KMS-11 (cell line): ENCODE results near the gene DEFB124.
"Not testable (repeated sequence)": the region's sequence is repeated elsewhere in the genome, so short reads cannot be mapped to it uniquely, and the experiment has no call there.

Experiments used
- H2AFZ ChIP-seq: fragments of 200-600 bp; sonication (generic); 2 replicates; pipeline ENCODE4 v1.6.1; 2016; ENCODE audit warnings: antibody characterized with exemption, mixed run types, low read depth
- H3K27ac ChIP-seq: fragments of 200-600 bp; sonication (generic); 2 replicates; pipeline ENCODE4 v1.6.1; 2016; ENCODE audit warnings: mild to moderate bottlenecking, mixed run types
- H3K27me3 ChIP-seq: fragments of 200-600 bp; sonication (generic); 2 replicates; pipeline ENCODE4 v1.6.1; 2017; ENCODE audit warnings: mild to moderate bottlenecking, low read depth, mixed run types, moderate library complexity; ENCODE audit not compliant: insufficient read depth
- H3K36me3 ChIP-seq: fragments of 200-600 bp; sonication (generic); 2 replicates; pipeline ENCODE4 v1.6.1; 2017; ENCODE audit warnings: mild to moderate bottlenecking, mixed run types; ENCODE audit not compliant: insufficient read depth
- H3K4me1 ChIP-seq: fragments of 200-600 bp; sonication (generic); 2 replicates; pipeline ENCODE4 v1.6.1; 2016; ENCODE audit warnings: mild to moderate bottlenecking, low read depth, mixed run types; ENCODE audit not compliant: poor library complexity, severe bottlenecking
- H3K4me2 ChIP-seq: fragments of 200-600 bp; sonication (generic); 2 replicates; pipeline ENCODE4 v1.7.0; 2016; ENCODE audit warnings: mild to moderate bottlenecking, mixed run types
- H3K4me3 ChIP-seq: fragments of 200-600 bp; sonication (generic); IDR thresholded peaks from 2 replicates; pipeline ENCODE4 v1.6.1; 2017; ENCODE audit warnings: low read depth, low read length, mixed read lengths; ENCODE audit not compliant: insufficient read depth
- H3K79me2 ChIP-seq: fragments of 200-600 bp; sonication (generic); 2 replicates; pipeline ENCODE4 v1.6.1; 2016; ENCODE audit warnings: low read depth, mixed run types; ENCODE audit not compliant: insufficient read depth
- H3K9ac ChIP-seq: fragments of 200-600 bp; sonication (generic); 2 replicates; pipeline ENCODE4 v1.6.1; 2016; ENCODE audit warnings: mild to moderate bottlenecking, mixed run types
- H4K20me1 ChIP-seq: fragments of 200-600 bp; sonication (generic); 2 replicates; pipeline ENCODE4 v1.6.1; 2016; ENCODE audit warnings: mild to moderate bottlenecking, mixed run types; ENCODE audit not compliant: insufficient read depth
- TF ChIP-seq, protein P1 (sequence below): fragments of 200-600 bp; sonication (generic); conservative IDR thresholded peaks from 2 replicates; pipeline ENCODE4 v1.6.1; 2017; ENCODE audit warnings: low read depth, mild to moderate bottlenecking, antibody characterized with exemption, low read length, moderate library complexity, mixed read lengths

DEFB124 gene

DNA sequence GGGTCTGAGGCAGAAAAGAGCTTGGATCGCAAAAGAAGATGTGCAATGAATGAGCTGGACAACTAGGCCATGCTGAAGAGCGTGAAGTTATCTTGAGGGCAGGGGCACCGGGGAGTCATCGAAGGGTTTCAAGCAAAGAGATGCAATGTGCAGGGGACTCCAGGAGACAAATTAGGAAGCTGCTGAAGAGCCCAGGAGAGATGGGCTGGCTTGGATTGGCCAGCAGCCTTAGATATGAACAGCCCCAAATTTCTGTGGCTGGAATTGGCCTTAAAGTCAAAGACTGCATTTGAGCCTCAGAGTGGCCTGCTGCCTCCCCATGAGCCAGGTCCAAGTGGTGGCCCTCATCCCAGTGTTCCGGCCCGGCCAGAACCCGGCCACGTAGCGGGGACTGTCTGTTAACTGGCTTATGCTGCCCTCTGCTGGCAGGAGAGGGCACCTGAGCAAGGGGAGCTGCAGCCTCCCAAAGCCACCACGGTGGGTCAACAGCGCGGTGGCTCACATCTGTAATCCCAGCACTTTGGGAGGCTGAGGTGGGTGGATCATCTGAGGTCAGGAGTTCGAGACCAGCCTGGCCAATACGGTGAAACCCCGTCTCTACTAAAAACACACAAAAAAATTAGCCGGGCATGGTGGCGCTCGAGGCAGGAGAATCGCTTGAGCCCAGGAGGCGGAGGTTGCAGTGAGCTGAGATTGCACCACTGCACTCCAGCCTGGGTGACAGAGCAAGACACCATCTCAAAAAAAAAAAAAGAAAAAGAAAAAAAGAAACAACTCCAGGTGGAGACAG is 28.2 kb upstream of the DEFB124 start:
- not testable (repeated sequence) for H3K36me3 ChIP-seq, H3K79me2 ChIP-seq, H3K9ac ChIP-seq, H3K4me1 ChIP-seq, H3K27me3 ChIP-seq, H4K20me1 ChIP-seq, H3K4me3 ChIP-seq, H3K27ac ChIP-seq
- Histone ChIP-seq H2AFZ (peak overlapping the region; percentile 56; the same call in 1 of the 2 replicates), H3K4me2 (0 out of 2 replicates have a peak overlapping the region, but pooled peaks have one; percentile 3)
- TF ChIP-seq, protein P1, sequence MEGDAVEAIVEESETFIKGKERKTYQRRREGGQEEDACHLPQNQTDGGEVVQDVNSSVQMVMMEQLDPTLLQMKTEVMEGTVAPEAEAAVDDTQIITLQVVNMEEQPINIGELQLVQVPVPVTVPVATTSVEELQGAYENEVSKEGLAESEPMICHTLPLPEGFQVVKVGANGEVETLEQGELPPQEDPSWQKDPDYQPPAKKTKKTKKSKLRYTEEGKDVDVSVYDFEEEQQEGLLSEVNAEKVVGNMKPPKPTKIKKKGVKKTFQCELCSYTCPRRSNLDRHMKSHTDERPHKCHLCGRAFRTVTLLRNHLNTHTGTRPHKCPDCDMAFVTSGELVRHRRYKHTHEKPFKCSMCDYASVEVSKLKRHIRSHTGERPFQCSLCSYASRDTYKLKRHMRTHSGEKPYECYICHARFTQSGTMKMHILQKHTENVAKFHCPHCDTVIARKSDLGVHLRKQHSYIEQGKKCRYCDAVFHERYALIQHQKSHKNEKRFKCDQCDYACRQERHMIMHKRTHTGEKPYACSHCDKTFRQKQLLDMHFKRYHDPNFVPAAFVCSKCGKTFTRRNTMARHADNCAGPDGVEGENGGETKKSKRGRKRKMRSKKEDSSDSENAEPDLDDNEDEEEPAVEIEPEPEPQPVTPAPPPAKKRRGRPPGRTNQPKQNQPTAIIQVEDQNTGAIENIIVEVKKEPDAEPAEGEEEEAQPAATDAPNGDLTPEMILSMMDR = peak; percentile 84

DNA sequence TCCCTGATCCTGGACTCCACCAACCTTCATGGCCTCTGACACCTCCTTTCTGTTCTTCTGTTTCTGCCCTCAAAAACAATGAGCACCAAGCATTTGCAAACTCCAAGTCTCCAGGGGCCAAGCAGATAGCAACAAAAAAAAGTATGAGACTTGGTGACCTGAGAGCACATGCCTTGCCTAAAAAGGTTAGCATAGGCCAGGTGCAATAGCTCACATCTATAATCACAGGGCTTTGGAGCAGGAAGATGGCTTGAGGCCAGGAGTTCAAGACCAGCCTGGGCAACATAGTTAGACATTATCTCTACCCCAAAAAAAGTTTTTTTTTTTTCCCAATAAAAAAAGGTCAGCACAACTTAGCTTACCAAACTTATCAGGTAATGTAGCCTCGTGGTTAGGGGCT is 25.6 kb upstream of the DEFB124 start:
- TF ChIP-seq, protein P1 = no peak
- H3K27ac ChIP-seq = no peak overlapping the region
- no peak overlapping the region for H3K9ac ChIP-seq
- H3K36me3 ChIP-seq = no peaks in the 10 kb centered on the region
- H3K4me1 ChIP-seq = no peaks in the 10 kb centered on the region
- no peaks in the 10 kb centered on the region for H3K79me2 ChIP-seq
- H2AFZ ChIP-seq = no peak overlapping the region
- H3K27me3 ChIP-seq = no peaks in the 10 kb centered on the region
- no peak overlapping the region for H3K4me2 ChIP-seq
- H3K4me3 ChIP-seq = no peak overlapping the region
- H4K20me1 ChIP-seq = no peaks in the 10 kb centered on the region

DNA sequence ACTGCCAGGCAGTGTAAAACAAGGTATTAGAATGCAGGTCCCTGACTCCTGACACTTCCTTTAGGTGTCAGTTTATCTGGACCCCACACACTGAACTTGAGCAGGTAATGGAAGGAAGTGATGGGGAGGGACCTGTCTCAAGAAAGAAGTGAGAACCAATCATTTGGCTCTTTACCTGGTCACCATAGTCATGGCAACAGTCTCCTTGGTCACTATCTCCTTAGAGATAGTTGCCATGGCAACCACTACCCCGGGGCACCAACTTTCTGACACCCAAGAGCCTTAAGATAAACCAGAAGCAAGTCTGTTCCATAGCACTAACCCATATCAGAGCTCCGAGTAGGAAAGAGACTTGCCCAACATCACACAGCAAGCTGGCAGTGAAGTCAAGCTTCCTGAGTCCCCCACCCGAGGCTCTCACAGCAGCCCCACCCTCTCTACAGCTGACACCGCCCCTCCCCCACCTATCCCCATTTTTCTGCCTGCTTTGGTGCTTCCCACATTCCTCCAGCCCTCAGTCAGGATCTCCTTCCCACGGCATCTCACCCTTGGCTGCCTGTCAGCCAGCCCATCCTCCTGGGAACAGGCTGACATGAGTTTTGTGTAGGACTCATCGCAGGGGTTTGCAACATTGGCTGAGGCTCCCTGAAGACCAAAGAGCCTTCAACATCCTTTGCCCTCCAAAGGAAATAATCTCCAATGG is 23.1 kb upstream of the DEFB124 start:
- H3K27ac ChIP-seq = no peak overlapping the region
- no peaks in the 10 kb centered on the region for H3K36me3 ChIP-seq
- H3K4me1 ChIP-seq = no peaks in the 10 kb centered on the region
- no peaks in the 10 kb centered on the region for H4K20me1 ChIP-seq
- H3K4me3 ChIP-seq = no peak overlapping the region
- H3K9ac ChIP-seq = no peak overlapping the region
- H3K27me3 ChIP-seq = no peaks in the 10 kb centered on the region
- H2AFZ ChIP-seq = no peak overlapping the region
- H3K4me2 ChIP-seq = no peak overlapping the region
- TF ChIP-seq, protein P1 = no peak
- H3K79me2 ChIP-seq = no peaks in the 10 kb centered on the region

DNA sequence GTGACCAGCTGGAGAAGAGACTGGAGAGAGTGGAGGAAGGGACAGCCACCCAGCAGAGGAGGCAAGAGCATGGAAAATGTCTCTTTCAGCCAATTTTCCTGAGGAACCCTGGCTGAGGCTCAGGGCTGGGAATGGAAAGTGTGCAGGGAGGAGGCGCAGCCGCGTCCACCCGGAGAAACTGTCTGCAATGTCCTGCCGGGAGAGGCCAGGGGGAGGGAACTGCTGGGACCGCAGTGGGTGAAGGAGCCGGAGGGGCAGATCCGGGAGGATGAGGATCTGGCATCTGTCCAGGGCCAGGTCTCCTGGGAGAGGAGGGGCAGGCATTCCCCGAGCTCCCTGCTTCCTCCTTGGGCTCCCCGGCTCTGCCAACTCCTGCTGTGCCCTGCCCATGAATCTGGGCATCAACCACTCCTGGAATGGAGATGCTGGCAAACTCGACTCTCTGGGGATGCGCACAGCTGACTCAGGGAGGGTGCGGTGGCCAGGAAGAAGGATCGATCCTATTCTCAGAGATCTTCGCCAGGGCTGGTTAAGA is 21.9 kb upstream of the DEFB124 start:
- no peaks in the 10 kb centered on the region for H3K79me2 ChIP-seq
- H3K27me3 ChIP-seq = no peaks in the 10 kb centered on the region
- no peaks in the 10 kb centered on the region for H3K36me3 ChIP-seq
- H3K4me2 ChIP-seq = no peak overlapping the region
- H3K4me3 ChIP-seq = no peak overlapping the region
- no peak overlapping the region for H2AFZ ChIP-seq
- no peaks in the 10 kb centered on the region for H4K20me1 ChIP-seq
- no peak overlapping the region for H3K9ac ChIP-seq
- TF ChIP-seq, protein P1 = no peak
- H3K27ac ChIP-seq = no peak overlapping the region
- H3K4me1 ChIP-seq = no peaks in the 10 kb centered on the region
